ENCODE data around the gene TNNT2.

Gene TNNT2

GRCh38 chr1:201360901-201361651, 16.4 kb downstream of the TNNT2 start:
- no peak for DNase-seq (ENCODE audit: extremely low read depth, low read depth)
- no peak for TF ChIP-seq CTCF (IDR thresholded peaks at IDR 0.05; ENCODE audit: low read depth, low read length)

GRCh38 chr1:201360486-201360885, 17.0 kb downstream of the TNNT2 start:
- TF ChIP-seq CTCF (IDR thresholded peaks at IDR 0.05; ENCODE audit: low read depth, low read length) = no peak
- no peak for DNase-seq (ENCODE audit: extremely low read depth, low read depth)

- no peak for TF ChIP-seq CTCF (IDR thresholded peaks at IDR 0.05; ENCODE audit: low read depth, low read length)
- no peak for DNase-seq (ENCODE audit: extremely low read depth, low read depth)
Measured at GRCh38 chr1:201359873-201360210, 17.6 kb downstream of the TNNT2 start.

- TF ChIP-seq CTCF (IDR thresholded peaks at IDR 0.05; ENCODE audit: low read depth, low read length) = no peak
- no peak for DNase-seq (ENCODE audit: extremely low read depth, low read depth)
Measured at GRCh38 chr1:201359031-201359872, 18.2 kb downstream of the TNNT2 start.

- no peak for TF ChIP-seq CTCF (IDR thresholded peaks at IDR 0.05; ENCODE audit: low read depth, low read length)
- DNase-seq (ENCODE audit: extremely low read depth, low read depth) = no peak
Measured at GRCh38 chr1:201358596-201358995, 18.9 kb downstream of the TNNT2 start.

GRCh38 chr1:201357636-201358348, 19.7 kb downstream of the TNNT2 start:
- TF ChIP-seq CTCF (IDR thresholded peaks at IDR 0.05; ENCODE audit: low read depth, low read length) = no peak
- DNase-seq (ENCODE audit: extremely low read depth, low read depth) = no peak

GRCh38 chr1:201357211-201357610, 20.3 kb downstream of the TNNT2 start:
- TF ChIP-seq CTCF (IDR thresholded peaks at IDR 0.05; ENCODE audit: low read depth, low read length) = no peak
- DNase-seq (ENCODE audit: extremely low read depth, low read depth) = no peak

Data from AG09319 (cell line).